DOHH2 (cell line): ENCODE data around the gene TBC1D28.
A peak's percentile ranks its signal among the peaks of the same experiment; 100 is the strongest.
"Not testable (repeated sequence)": the region's sequence is repeated elsewhere in the genome, so short reads cannot be mapped to it uniquely, and the experiment has no call there.

Experiments
- H3F3A ChIP-seq: fragments of 200-600 bp; sonication (generic), shearing (Covaris generic); 2 replicates; pipeline ENCODE4 v1.6.0; 2016; ENCODE audit warnings: antibody characterized with exemption, mild to moderate bottlenecking; ENCODE audit not compliant: control insufficient read depth, insufficient read depth
- H3K27ac ChIP-seq: fragments of 200-600 bp; sonication (generic); 2 replicates; pipeline ENCODE4 v1.5.1; 2014; ENCODE audit warnings: low read depth, mild to moderate bottlenecking, low read length, moderate library complexity
- H3K27me3 ChIP-seq: fragments of 200-600 bp; sonication (generic); 2 replicates; pipeline ENCODE4 v1.6.1; 2014; ENCODE audit warnings: mild to moderate bottlenecking, low read length, mixed read lengths; ENCODE audit not compliant: control insufficient read depth
- H3K36me3 ChIP-seq: fragments of 200-600 bp; sonication (generic); 2 replicates; pipeline ENCODE4 v1.6.1; 2014; ENCODE audit warnings: mild to moderate bottlenecking, low read length, moderate library complexity, mixed read lengths; ENCODE audit not compliant: control insufficient read depth
- H3K4me1 ChIP-seq: fragments of 200-600 bp; sonication (generic); 2 replicates; pipeline ENCODE4 v1.6.1; 2014; ENCODE audit warnings: mild to moderate bottlenecking, low read length, mixed read lengths; ENCODE audit not compliant: control insufficient read depth
- H3K4me2 ChIP-seq: fragments of 200-600 bp; sonication (generic); 2 replicates; pipeline ENCODE4 v1.6.0; 2014; ENCODE audit warnings: mild to moderate bottlenecking, low read length, moderate library complexity
- H3K4me3 ChIP-seq: fragments of 200-600 bp; sonication (generic); 2 replicates; pipeline ENCODE4 v1.5.1; 2014; ENCODE audit warnings: mild to moderate bottlenecking, low read length, mixed read lengths
- H3K79me2 ChIP-seq: fragments of 200-600 bp; sonication (generic); 2 replicates; pipeline ENCODE4 v1.6.1; 2014; ENCODE audit warnings: mild to moderate bottlenecking, low read length, mixed read lengths; ENCODE audit not compliant: control insufficient read depth
- H3K9me2 ChIP-seq: fragments of 200-600 bp; sonication (generic); replicated peaks from 2 replicates; pipeline ENCODE4 v1.6.1; 2014; ENCODE audit warnings: mild to moderate bottlenecking, low read length, mixed read lengths; ENCODE audit not compliant: control insufficient read depth
- H3K9me3 ChIP-seq: fragments of 200-600 bp; sonication (generic); 2 replicates; pipeline ENCODE4 v1.6.1; 2014; ENCODE audit warnings: antibody characterized with exemption, low read length, mixed read lengths; ENCODE audit not compliant: control insufficient read depth, insufficient read depth
- H4K20me1 ChIP-seq: fragments of 200-600 bp; sonication (generic); 2 replicates; pipeline ENCODE4 v1.6.0; 2014; ENCODE audit warnings: low read depth, mild to moderate bottlenecking, antibody characterized with exemption, low read length, moderate library complexity; ENCODE audit not compliant: control insufficient read depth, insufficient read depth

Gene TBC1D28

GRCh38 chr17:18666326-18666725 lies 22.1 kb upstream of the TBC1D28 start:
- H3K79me2 ChIP-seq: not testable (repeated sequence)
- peaks cover 15% of the 10 kb centered on the region for H3K9me3 ChIP-seq

GRCh38 chr17:18661924-18662624 lies 17.9 kb upstream of the TBC1D28 start:
- not testable (repeated sequence) for H3K27ac ChIP-seq, H3K4me1 ChIP-seq, H4K20me1 ChIP-seq, H3K79me2 ChIP-seq, H3K27me3 ChIP-seq, H3K4me2 ChIP-seq, H3K4me3 ChIP-seq, H3F3A ChIP-seq, H3K36me3 ChIP-seq, H3K9me2 ChIP-seq
- peaks cover 15% of the 10 kb centered on the region for H3K9me3 ChIP-seq

More at GRCh38 chr17:18666326-18666725, 22.1 kb upstream of the TBC1D28 start:
- not testable (repeated sequence) for H3K9me2 ChIP-seq, H4K20me1 ChIP-seq, H3K4me2 ChIP-seq, H3K4me3 ChIP-seq, H3K4me1 ChIP-seq, H3K27me3 ChIP-seq, H3F3A ChIP-seq, H3K27ac ChIP-seq
- H3K36me3 ChIP-seq: peaks cover 22% of the 10 kb centered on the region

- not testable (repeated sequence) for H3K79me2 ChIP-seq, H3F3A ChIP-seq, H3K36me3 ChIP-seq, H3K27ac ChIP-seq, H3K27me3 ChIP-seq, H3K4me1 ChIP-seq, H3K9me3 ChIP-seq, H3K9me2 ChIP-seq, H4K20me1 ChIP-seq, H3K4me2 ChIP-seq, H3K4me3 ChIP-seq
These were observed 5.9 kb upstream of the TBC1D28 start for GRCh38 chr17:18650094-18650493.

- H3K4me2 ChIP-seq, H4K20me1 ChIP-seq, H3K27me3 ChIP-seq, H3K4me3 ChIP-seq, H3K27ac ChIP-seq, H3K9me3 ChIP-seq, H3K4me1 ChIP-seq, H3K36me3 ChIP-seq, H3K79me2 ChIP-seq, H3K9me2 ChIP-seq, H3F3A ChIP-seq: not testable (repeated sequence)
These were observed 1.1 kb downstream of the TBC1D28 start for GRCh38 chr17:18643124-18643523.

GRCh38 chr17:18638357-18638756 lies 5.8 kb downstream of the TBC1D28 start:
- not testable (repeated sequence) for H3K36me3 ChIP-seq

GRCh38 chr17:18636237-18636636 lies 8.0 kb downstream of the TBC1D28 start:
- H3K9me2 ChIP-seq, H4K20me1 ChIP-seq, H3K27ac ChIP-seq, H3K36me3 ChIP-seq, H3K4me2 ChIP-seq, H3K79me2 ChIP-seq, H3K4me1 ChIP-seq, H3F3A ChIP-seq, H3K27me3 ChIP-seq, H3K9me3 ChIP-seq, H3K4me3 ChIP-seq: not testable (repeated sequence)

More at GRCh38 chr17:18638357-18638756, 5.8 kb downstream of the TBC1D28 start:
- not testable (repeated sequence) for H3K4me1 ChIP-seq, H3K9me3 ChIP-seq, H3K27me3 ChIP-seq, H3K79me2 ChIP-seq, H4K20me1 ChIP-seq, H3F3A ChIP-seq, H3K9me2 ChIP-seq, H3K4me3 ChIP-seq, H3K4me2 ChIP-seq, H3K27ac ChIP-seq

- H3K36me3 ChIP-seq, H3K9me2 ChIP-seq, H3K4me3 ChIP-seq, H4K20me1 ChIP-seq, H3K4me2 ChIP-seq, H3K4me1 ChIP-seq, H3F3A ChIP-seq, H3K9me3 ChIP-seq, H3K27ac ChIP-seq, H3K27me3 ChIP-seq, H3K79me2 ChIP-seq: not testable (repeated sequence)
These were observed 8.4 kb downstream of the TBC1D28 start for GRCh38 chr17:18635773-18636172.

GRCh38 chr17:18634550-18635263 lies 9.5 kb downstream of the TBC1D28 start:
- not testable (repeated sequence) for H3K27ac ChIP-seq, H3F3A ChIP-seq, H4K20me1 ChIP-seq, H3K9me2 ChIP-seq, H3K4me1 ChIP-seq, H3K36me3 ChIP-seq, H3K79me2 ChIP-seq, H3K27me3 ChIP-seq, H3K9me3 ChIP-seq
- H3K4me2 ChIP-seq: peak overlapping the region; percentile 51
- peak overlapping the region; percentile 46; the same call in 1 of the 2 replicates for H3K4me3 ChIP-seq
